Thyroid gland (tissue), 4 donors: Measurements from ENCODE around the gene PCSK1.

ENCODE experiments used
- POLR2A ChIP-seq, 2 donors: fragments of 450-650 bp; IDR thresholded peaks; one replicate each; pipeline ENCODE4 v1.6.1; 2017; ENCODE audit warnings: antibody characterized with exemption in 2 of 2, mild to moderate bottlenecking in 2 of 2, moderate library complexity in 1 of 2
- TF ChIP-seq, protein P1 (sequence below), 6 experiments: fragments of 200-600 bp in 3 of 6; fragments of 450-650 bp in 3 of 6; sonication (generic) in 3 of 6; IDR thresholded peaks; one replicate each; pipeline ENCODE4 v1.5.1; 2016 to 2019; ENCODE audit warnings: antibody characterized with exemption in 6 of 6, mild to moderate bottlenecking in 2 of 6, inconsistent platforms in 1 of 6, moderate library complexity in 1 of 6

DNA sequence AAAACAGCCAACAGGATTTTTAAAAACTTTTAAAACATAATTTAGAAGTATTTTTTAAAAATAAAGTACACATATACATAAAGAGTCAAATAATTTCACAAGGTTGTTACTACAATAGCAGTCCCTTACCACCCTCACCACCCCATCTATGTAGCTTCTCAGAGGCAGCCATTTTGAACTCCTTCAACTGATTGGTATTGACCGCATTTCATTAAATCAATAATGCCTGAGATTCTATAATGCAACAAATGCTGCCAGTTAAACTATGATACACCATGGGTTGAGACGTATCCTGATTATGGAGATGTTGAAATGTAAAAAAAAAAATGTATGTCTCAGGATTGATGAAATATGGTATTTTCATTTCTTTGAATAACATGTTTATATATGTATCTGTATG, 78.8 kb downstream of the PCSK1 start:
- TF ChIP-seq, protein P1, sequence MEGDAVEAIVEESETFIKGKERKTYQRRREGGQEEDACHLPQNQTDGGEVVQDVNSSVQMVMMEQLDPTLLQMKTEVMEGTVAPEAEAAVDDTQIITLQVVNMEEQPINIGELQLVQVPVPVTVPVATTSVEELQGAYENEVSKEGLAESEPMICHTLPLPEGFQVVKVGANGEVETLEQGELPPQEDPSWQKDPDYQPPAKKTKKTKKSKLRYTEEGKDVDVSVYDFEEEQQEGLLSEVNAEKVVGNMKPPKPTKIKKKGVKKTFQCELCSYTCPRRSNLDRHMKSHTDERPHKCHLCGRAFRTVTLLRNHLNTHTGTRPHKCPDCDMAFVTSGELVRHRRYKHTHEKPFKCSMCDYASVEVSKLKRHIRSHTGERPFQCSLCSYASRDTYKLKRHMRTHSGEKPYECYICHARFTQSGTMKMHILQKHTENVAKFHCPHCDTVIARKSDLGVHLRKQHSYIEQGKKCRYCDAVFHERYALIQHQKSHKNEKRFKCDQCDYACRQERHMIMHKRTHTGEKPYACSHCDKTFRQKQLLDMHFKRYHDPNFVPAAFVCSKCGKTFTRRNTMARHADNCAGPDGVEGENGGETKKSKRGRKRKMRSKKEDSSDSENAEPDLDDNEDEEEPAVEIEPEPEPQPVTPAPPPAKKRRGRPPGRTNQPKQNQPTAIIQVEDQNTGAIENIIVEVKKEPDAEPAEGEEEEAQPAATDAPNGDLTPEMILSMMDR (IDR thresholded peaks at IDR 0.05), result no peak
- no peak for TF ChIP-seq POLR2A (IDR thresholded peaks at IDR 0.05)
